Stimulated activated CD8-positive, alpha-beta memory T cell treated with anti-CD3 and anti-CD28 coated beads, Interleukin-2, amount 100 ng/mL, for 1 hour (primary cell): ENCODE measurements around the gene SMPD2.

ENCODE experiments used
- DNase-seq, 2 donors: peaks; one replicate each; pipeline ENCODE4 v3.0.0-alpha.2; 2020; ENCODE audit warnings: low read depth in 2 of 2

Gene SMPD2, protein sequence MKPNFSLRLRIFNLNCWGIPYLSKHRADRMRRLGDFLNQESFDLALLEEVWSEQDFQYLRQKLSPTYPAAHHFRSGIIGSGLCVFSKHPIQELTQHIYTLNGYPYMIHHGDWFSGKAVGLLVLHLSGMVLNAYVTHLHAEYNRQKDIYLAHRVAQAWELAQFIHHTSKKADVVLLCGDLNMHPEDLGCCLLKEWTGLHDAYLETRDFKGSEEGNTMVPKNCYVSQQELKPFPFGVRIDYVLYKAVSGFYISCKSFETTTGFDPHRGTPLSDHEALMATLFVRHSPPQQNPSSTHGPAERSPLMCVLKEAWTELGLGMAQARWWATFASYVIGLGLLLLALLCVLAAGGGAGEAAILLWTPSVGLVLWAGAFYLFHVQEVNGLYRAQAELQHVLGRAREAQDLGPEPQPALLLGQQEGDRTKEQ

GRCh38 chr6:109440331-109441068 lies at the start of gene SMPD2, which contains the start of gene PPIL6:
TSS of gene SMPD2 (plus strand) at chr6:109440724. CDS start at chr6:109441122, 398 bp downstream.
TSS of gene PPIL6 (minus strand) at chr6:109440628. CDS start at chr6:109440590, 38 bp downstream.
- DNase-seq, result peak; percentile 60 to 61

- DNase-seq, result no peak
Measured at GRCh38 chr6:109393157-109393885, 47.2 kb upstream of the SMPD2 start.

DNA sequence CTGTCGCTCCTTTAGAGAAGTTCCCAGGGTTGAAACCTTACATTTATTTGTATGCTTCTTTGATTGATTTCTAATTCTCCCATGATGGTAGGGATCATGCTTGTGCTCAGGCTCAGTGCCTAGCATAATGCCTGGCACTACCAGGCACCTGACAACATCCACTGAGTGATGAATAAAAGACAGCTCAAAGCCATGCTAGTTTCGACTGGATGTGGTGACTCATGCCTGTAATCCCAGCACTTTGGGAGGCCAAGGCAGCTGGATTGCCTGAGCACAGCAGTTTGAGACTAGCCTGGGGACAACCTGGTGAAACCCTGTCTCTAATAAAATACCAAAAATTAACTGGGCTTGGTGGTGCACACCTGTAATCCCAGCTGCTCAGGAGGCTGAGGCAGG lies 46.6 kb upstream of the SMPD2 start:
- DNase-seq, result no peak

DNA sequence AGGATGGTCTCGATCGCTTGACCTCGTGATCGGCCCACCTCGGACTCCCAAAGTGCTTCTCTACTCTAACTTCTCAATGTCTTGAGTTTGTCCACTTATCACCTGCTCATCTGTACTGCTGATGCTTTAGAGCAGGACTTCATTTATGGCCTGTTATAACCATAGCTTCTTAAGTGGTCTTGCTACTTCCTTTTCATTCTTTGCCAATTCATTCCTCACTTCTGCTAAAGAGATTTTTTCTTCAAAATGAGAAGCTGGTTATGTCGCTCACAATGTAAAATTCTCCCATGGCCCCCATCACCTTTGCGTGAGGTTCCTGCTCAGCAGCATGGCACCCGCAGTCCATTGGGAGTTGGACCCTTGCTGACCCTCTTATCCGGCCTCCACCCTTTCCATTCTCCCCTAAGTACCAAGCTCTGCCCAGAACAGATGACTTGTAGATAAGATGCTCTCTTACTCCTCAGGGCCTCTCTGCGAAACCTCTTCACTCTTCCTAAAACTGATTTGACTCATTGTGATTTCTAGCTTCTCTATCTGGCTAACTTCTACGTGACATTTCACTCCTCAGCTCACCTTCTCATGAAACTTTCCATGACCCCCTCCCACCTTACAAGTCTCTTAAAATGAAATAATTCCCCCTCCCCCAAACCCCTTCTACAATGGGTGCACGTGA lies 44.3 kb upstream of the SMPD2 start:
- DNase-seq, result no peak

DNA sequence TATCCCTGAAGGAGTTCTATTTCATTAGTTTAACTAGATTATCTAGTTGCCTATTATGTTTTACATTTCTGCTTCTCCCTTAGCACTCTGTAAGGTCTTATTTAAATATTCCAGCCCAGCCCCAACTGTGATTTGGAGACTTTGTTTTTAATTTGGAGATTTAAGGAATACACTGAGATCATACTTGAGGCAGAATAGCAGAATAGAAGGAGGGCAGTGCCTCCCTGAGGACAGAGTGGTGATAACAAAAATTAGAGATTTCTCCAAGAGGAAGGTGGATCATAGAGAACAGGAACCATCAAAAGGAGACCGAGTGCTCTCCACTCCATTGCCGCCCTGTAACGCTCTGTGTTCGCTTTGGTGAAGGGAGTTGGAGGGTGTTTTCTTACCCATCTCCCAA lies 43.5 kb upstream of the SMPD2 start:
- DNase-seq, result no peak

- DNase-seq, result no peak
Measured at GRCh38 chr6:109406196-109406595, 34.3 kb upstream of the SMPD2 start.

- DNase-seq, result no peak
Measured at GRCh38 chr6:109411034-109411433, 29.5 kb upstream of the SMPD2 start.

- DNase-seq, result no peak
Measured at GRCh38 chr6:109417646-109418045, 22.9 kb upstream of the SMPD2 start.

DNA sequence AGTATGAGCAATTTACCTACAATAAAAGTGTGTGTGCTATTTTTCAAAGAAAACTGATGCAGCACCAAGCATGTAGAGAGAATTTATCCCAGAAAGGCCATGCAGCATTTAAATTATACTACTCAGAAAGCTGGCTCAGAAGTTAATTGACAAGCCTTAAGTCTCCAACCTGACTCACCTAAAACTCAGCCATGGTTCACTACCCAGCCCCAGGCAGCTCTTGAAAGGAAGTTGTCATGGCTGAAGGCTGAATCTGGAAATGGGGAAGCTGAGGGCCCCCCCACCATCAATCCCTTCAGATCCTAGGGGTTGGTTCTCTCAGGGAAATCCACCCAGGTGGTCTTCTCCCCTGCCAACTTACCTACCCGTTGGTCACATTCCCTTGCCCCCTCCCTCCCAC lies 19.8 kb upstream of the SMPD2 start:
- DNase-seq, result no peak

- DNase-seq, result no peak
Measured at GRCh38 chr6:109421184-109421583, 19.3 kb upstream of the SMPD2 start.

GRCh38 chr6:109424946-109425345 lies 15.6 kb upstream of the SMPD2 start:
- DNase-seq, result no peak

DNA sequence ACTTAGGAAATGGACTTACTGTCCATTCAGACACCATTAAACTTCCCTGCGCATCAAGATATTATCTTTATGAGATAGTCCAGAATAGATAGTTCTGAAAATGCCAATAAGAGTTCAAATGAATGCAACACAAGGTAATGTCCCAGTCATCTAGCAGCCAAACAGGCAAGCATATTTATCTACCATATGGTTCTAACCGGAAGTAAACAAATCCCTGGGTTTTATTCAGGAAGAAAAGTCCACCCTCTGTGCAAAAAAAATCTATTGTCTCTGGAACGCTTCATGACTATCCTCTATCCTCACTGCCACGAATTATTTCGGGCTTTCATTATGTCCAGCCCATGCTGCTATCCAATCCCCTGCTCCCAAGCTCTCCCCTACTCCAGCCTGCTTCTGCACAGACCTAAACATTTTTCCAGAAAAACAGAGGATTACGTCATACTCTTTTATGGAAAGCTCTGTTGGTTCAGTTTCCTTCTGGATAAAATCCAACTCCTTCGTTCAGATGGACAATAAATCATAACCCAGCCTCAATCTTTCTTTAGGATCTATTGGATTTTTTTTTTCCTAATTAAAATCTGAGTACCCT lies 11.5 kb upstream of the SMPD2 start:
- DNase-seq, result no peak

GRCh38 chr6:109429496-109429895 lies 11.0 kb upstream of the SMPD2 start:
- no peak for DNase-seq

DNA sequence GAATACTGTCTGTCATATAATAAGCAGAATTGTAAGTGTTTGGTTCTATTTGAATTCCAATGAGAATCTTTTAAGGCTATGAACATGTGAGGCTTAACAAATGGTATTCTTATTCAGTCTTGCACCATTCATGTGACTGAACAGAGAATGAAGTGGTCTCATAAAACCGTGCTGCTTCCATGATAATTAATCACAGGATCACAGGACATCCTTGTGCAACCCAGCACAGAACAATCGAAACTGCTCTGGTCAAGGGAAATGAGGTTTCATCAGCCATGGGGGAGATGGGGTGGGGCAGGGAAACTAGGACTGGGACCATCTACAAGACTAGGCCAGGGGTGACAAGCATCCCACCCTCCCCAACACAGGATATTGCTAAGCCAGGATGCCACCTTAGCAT lies 6.1 kb upstream of the SMPD2 start:
- no peak for DNase-seq

GRCh38 chr6:109436041-109436440 lies 4.5 kb upstream of the SMPD2 start:
- DNase-seq, result no peak

DNA sequence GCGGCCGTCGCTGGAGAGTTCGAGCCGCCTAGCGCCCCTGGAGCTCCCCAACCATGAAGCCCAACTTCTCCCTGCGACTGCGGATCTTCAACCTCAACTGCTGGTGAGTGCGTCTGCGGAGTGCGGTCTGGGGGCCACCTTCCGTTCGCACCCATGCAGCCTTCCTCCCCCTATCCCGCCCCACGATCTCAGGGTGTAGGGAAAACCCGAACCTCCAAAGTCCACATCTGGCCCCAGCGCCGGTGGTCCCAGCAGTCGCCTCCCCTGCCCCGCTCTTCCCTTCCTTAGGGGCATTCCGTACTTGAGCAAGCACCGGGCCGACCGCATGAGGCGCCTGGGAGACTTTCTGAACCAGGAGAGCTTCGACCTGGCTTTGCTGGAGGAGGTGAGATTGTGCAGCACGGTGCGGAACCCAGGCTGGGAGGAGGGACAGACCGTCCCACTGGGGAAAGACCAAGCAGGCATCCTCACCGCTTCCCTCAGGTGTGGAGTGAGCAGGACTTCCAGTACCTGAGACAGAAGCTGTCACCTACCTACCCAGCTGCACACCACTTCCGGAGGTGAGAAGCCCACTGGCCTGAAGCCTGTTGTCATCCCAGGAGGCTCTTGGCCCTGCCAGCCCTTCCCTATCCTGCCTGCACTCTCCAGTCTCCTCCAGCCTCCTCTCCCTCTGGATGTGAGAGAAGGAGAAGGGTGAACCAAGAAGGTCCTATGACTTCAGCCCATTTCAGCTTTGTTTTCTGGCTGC lies 719 bp downstream of the SMPD2 start:
- DNase-seq, result no peak

DNA sequence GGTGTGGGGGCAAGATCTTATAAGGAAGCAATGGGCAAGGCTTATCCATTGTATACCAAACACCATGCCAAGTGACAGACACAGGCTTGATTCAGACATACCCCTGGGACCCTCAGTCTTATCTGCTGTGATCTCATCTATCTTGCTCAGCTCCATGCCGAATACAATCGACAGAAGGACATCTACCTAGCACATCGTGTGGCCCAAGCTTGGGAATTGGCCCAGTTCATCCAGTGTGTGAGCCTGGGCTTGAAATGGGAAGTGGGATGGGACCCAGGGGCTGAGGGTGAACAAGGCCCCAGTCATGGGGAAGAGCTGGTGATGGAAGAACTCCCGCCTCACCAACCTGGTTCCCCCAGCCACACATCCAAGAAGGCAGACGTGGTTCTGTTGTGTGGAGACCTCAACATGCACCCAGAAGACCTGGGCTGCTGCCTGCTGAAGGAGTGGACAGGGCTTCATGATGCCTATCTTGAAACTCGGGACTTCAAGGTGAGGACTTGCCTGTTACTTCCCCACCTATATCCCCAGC lies 1.9 kb downstream of the SMPD2 start:
- DNase-seq, result no peak

GRCh38 chr6:109443425-109443950 lies 3.0 kb downstream of the SMPD2 start:
- no peak for DNase-seq

- no peak for DNase-seq
Measured at GRCh38 chr6:109445382-109445781, 4.9 kb downstream of the SMPD2 start.

- DNase-seq, result no peak
Measured at GRCh38 chr6:109446072-109446471, 5.5 kb downstream of the SMPD2 start.
